Type B pancreatic cell (in vitro differentiated cells): Measurements from ENCODE around the gene ZNF579. TPM values are rescaled to one million over a fixed set of nuclear protein-coding genes. Genes with fewer than 3 reads are reported as not detected.
"Not testable (repeated sequence)": the region's sequence is repeated elsewhere in the genome, so short reads cannot be mapped to it uniquely, and the experiment has no call there.

Experiments
- DNase-seq: peaks from one replicate; pipeline ENCODE4 v3.0.0; 2021; ENCODE audit warnings: mixed read lengths; ENCODE audit not compliant: unreplicated experiment; ENCODE audit errors: extremely low spot score
- H3K27ac Mint-ChIP-seq: 2 replicates; pipeline ENCODE4 v1.8.0; 2021; ENCODE audit warnings: mild to moderate bottlenecking, mixed read lengths
- H3K27me3 Mint-ChIP-seq: 2 replicates; pipeline ENCODE4 v1.8.0; 2021; ENCODE audit warnings: mixed read lengths
- H3K36me3 Mint-ChIP-seq: 2 replicates; pipeline ENCODE4 v1.8.0; 2021; ENCODE audit warnings: mixed read lengths
- H3K4me1 Mint-ChIP-seq: one replicate; pipeline ENCODE4 v1.8.0; 2021; ENCODE audit warnings: mixed read lengths; ENCODE audit not compliant: unreplicated experiment
- H3K4me3 Mint-ChIP-seq: 2 replicates; pipeline ENCODE4 v1.8.0; 2021; ENCODE audit warnings: mild to moderate bottlenecking, mixed read lengths
- H3K9me3 Mint-ChIP-seq: 2 replicates; pipeline ENCODE4 v1.8.0; 2021; ENCODE audit warnings: mixed read lengths
- CTCF ChIP-seq: fragments of 200-600 bp; sonication (generic); conservative IDR thresholded peaks from 2 replicates; pipeline ENCODE4 v1.5.0; 2021; ENCODE audit warnings: antibody characterized with exemption, mild to moderate bottlenecking
- total RNA-seq: library from RNA; stranded (reverse); gene quantifications from 2 replicates; pipeline ENCODE4 v1.2.1, GENCODE V29; 2021; ENCODE audit warnings: low replicate concordance

Gene ZNF579
- total RNA-seq, 1 donor from 2014 or later = 23.9 TPM

GRCh38 chr19:55578761-55579747 lies 1.6 kb downstream of the ZNF579 start:
- peak overlapping the region; percentile 83 for H3K27ac Mint-ChIP-seq
- peak overlapping the region; percentile 94 for H3K4me3 Mint-ChIP-seq
- no peak for TF ChIP-seq CTCF
- no peak for DNase-seq
- peaks cover 12% of the 10 kb centered on the region for H3K36me3 Mint-ChIP-seq
- no peaks in the 10 kb centered on the region for H3K9me3 Mint-ChIP-seq
- no peaks in the 10 kb centered on the region for H3K27me3 Mint-ChIP-seq
- peaks cover 22% of the 10 kb centered on the region for H3K4me1 Mint-ChIP-seq

GRCh38 chr19:55578031-55578760 lies 2.5 kb downstream of the ZNF579 start:
- peaks cover 12% of the 10 kb centered on the region for H3K36me3 Mint-ChIP-seq
- H3K27me3 Mint-ChIP-seq = no peaks in the 10 kb centered on the region
- TF ChIP-seq CTCF = no peak
- H3K4me3 Mint-ChIP-seq = no peak overlapping the region
- no peak overlapping the region for H3K27ac Mint-ChIP-seq
- DNase-seq = no peak
- H3K9me3 Mint-ChIP-seq = no peaks in the 10 kb centered on the region
- H3K4me1 Mint-ChIP-seq = peaks cover 22% of the 10 kb centered on the region

GRCh38 chr19:55576746-55577145 lies 3.9 kb downstream of the ZNF579 start:
- no peak for TF ChIP-seq CTCF

GRCh38 chr19:55573929-55574328 lies 6.7 kb downstream of the ZNF579 start:
- not testable (repeated sequence) for DNase-seq, H3K4me3 Mint-ChIP-seq, H3K4me1 Mint-ChIP-seq, H3K27ac Mint-ChIP-seq, H3K27me3 Mint-ChIP-seq, H3K9me3 Mint-ChIP-seq, H3K36me3 Mint-ChIP-seq

More at GRCh38 chr19:55576746-55577145, 3.9 kb downstream of the ZNF579 start:
- Mint-ChIP-seq H3K27ac (peak overlapping the region; percentile 52), H3K4me3 (peak overlapping the region; percentile 75), H3K9me3 (no peaks in the 10 kb centered on the region), H3K4me1 (peaks cover 17% of the 10 kb centered on the region), H3K27me3 (no peaks in the 10 kb centered on the region), H3K36me3 (peaks cover 12% of the 10 kb centered on the region)
- DNase-seq = no peak

GRCh38 chr19:55569477-55569876 lies 11.2 kb downstream of the ZNF579 start:
- not testable (repeated sequence) for H3K36me3 Mint-ChIP-seq, H3K4me3 Mint-ChIP-seq, H3K27ac Mint-ChIP-seq, DNase-seq, H3K27me3 Mint-ChIP-seq, H3K4me1 Mint-ChIP-seq, H3K9me3 Mint-ChIP-seq

GRCh38 chr19:55567708-55568328 lies 12.8 kb downstream of the ZNF579 start:
- Mint-ChIP-seq H3K27ac (no peak overlapping the region), H3K9me3 (no peaks in the 10 kb centered on the region), H3K27me3 (no peaks in the 10 kb centered on the region), H3K36me3 (no peaks in the 10 kb centered on the region), H3K4me1 (peaks cover 5% of the 10 kb centered on the region), H3K4me3 (no peak overlapping the region)
- TF ChIP-seq CTCF = no peak
- no peak for DNase-seq
